SU-DHL-6 (cell line): ENCODE data around the gene ENDOG.
"Not testable (repeated sequence)": the region's sequence is repeated elsewhere in the genome, so short reads cannot be mapped to it uniquely, and the experiment has no call there.

Experiments used
- H2AFZ ChIP-seq: fragments of 200-600 bp; sonication (generic); 2 replicates; pipeline ENCODE4 v1.6.1; 2014; ENCODE audit warnings: low read depth, mild to moderate bottlenecking, moderate library complexity, mixed read lengths, antibody characterized with exemption, low read length; ENCODE audit not compliant: severe bottlenecking
- H3F3A ChIP-seq: fragments of 200-600 bp; shearing (Covaris generic); 2 replicates; pipeline ENCODE4 v1.6.0; 2016; ENCODE audit warnings: antibody characterized with exemption, mild to moderate bottlenecking; ENCODE audit not compliant: insufficient read depth
- H3K27ac ChIP-seq: fragments of 200-600 bp; sonication (generic); 2 replicates; pipeline ENCODE4 v1.5.1; 2016; ENCODE audit warnings: low read depth, mild to moderate bottlenecking, low read length, moderate library complexity, mixed read lengths
- H3K27me3 ChIP-seq: fragments of 200-600 bp; sonication (generic), shearing (Covaris generic); 2 replicates; pipeline ENCODE4 v1.6.0; 2014; ENCODE audit warnings: mild to moderate bottlenecking, low read length
- H3K36me3 ChIP-seq: fragments of 200-600 bp; sonication (generic); 2 replicates; pipeline ENCODE4 v1.6.1; 2014; ENCODE audit warnings: mild to moderate bottlenecking, low read length, mixed read lengths
- H3K4me2 ChIP-seq: fragments of 300-600, 200-600 bp; shearing (Covaris generic), sonication (generic); 2 replicates; pipeline ENCODE4 v1.6.0; 2014; ENCODE audit warnings: low read length, low read depth, mild to moderate bottlenecking; ENCODE audit not compliant: poor library complexity, severe bottlenecking
- H3K4me3 ChIP-seq: fragments of 200-600 bp; sonication (generic); 2 replicates; pipeline ENCODE4 v1.5.1; 2014; ENCODE audit warnings: antibody characterized with exemption, low read length, mild to moderate bottlenecking, mixed read lengths; ENCODE audit not compliant: insufficient read depth, poor library complexity, severe bottlenecking
- H3K79me2 ChIP-seq: fragments of 200-600 bp; sonication (generic); 2 replicates; pipeline ENCODE4 v1.6.1; 2014; ENCODE audit warnings: mild to moderate bottlenecking, low read length, moderate library complexity; ENCODE audit not compliant: insufficient read depth
- H3K9ac ChIP-seq: fragments of 200-600 bp; sonication (generic); 2 replicates; pipeline ENCODE4 v1.7.0; 2014; ENCODE audit warnings: mild to moderate bottlenecking, low read length
- H3K9me2 ChIP-seq: fragments of 200-600 bp; sonication (generic); replicated peaks from 2 replicates; pipeline ENCODE4 v1.6.1; 2014; ENCODE audit warnings: low read length; ENCODE audit not compliant: insufficient read depth
- H3K9me3 ChIP-seq: fragments of 200-600 bp; sonication (generic); 2 replicates; pipeline ENCODE4 v1.6.1; 2014; ENCODE audit warnings: low read length, mixed read lengths; ENCODE audit not compliant: insufficient read depth
- H4K20me1 ChIP-seq: fragments of 200-600 bp; sonication (generic); 2 replicates; pipeline ENCODE4 v1.6.1; 2014; ENCODE audit warnings: low read depth, mild to moderate bottlenecking, antibody characterized with exemption, low read length, moderate library complexity, mixed read lengths
- CTCF ChIP-seq: fragments of 200-600 bp; sonication (generic); IDR thresholded peaks from one replicate; pipeline ENCODE4 v1.5.1; 2017; ENCODE audit warnings: antibody characterized with exemption, mild to moderate bottlenecking, low read length, moderate library complexity; ENCODE audit not compliant: insufficient read depth, poor library complexity, severe bottlenecking
- EZH2phosphoT487 ChIP-seq: fragments of 200-600 bp; sonication (generic), shearing (Covaris generic); conservative IDR thresholded peaks from 2 replicates; pipeline ENCODE4 v1.6.1; 2018; ENCODE audit warnings: mild to moderate bottlenecking, antibody characterized with exemption, low read length, moderate library complexity, mixed read lengths

The ENDOG gene

DNA sequence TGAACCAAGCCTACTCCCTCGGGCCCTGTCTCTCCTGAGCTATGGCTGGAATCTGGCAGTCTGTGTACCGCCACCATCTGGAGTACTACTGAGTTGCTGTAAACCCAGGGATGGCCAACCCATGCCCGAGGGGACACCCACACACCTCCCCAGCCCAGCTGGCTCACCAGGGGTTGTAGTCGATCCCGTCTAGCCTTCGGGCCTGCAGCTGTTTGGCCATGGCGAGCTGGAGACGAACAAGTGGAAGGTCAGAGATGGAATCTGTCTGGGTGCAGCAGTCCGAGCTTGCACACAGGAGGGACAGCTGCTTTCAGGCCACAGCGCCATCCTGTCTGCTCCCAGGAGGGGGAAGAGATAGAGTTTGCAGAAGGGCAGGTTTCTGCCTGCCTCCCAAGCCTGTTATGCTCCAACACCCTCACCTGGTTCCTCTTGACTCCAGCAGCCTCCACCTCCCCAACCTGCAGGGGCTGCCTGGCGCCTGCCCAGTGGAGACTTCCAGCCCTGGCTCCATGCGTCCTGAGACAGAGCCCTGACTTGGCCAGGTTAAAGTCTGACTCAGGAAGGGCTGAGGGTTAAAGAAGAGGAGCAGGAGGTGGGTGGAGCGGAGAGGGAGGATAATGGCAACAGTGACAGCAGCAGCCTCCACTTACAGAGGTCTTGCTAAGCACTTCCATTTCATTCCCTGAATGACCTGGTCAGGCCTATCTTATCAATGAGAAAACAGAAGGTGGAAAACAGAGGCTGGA lies 27.1 kb downstream of the ENDOG start:
- H3K9me2 ChIP-seq = no peaks in the 10 kb centered on the region
- peaks cover 31% of the 10 kb centered on the region for H3K79me2 ChIP-seq
- no peaks in the 10 kb centered on the region for H3K9me3 ChIP-seq
- H3K9ac ChIP-seq = no peak overlapping the region
- no peak for TF ChIP-seq EZH2phosphoT487
- no peak for TF ChIP-seq CTCF
- H3K36me3 ChIP-seq = no peaks in the 10 kb centered on the region
- H3K27me3 ChIP-seq = no peaks in the 10 kb centered on the region
- no peak overlapping the region for H2AFZ ChIP-seq
- H3K4me2 ChIP-seq = no peak overlapping the region
- H3K4me3 ChIP-seq = no peak overlapping the region
- H3K27ac ChIP-seq = no peak overlapping the region
- H3F3A ChIP-seq = no peaks in the 10 kb centered on the region
- no peaks in the 10 kb centered on the region for H4K20me1 ChIP-seq

DNA sequence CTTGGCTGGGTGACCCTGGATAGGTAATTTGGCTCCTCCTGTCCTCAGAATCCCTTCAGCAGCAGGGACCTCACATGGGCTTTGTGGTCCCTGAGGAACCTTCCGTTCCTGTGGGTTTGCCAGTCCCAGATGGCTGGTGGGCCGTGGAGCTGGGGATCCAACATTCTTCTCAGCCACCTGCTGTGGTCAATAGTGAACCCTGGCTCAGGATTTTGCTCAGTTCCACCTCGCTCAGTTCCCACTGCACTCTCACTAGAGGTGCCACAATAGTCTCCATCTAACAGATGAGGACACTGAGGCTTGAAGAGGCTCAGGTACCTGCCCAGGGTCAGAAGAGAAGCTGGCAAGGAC lies 28.4 kb downstream of the ENDOG start:
- H3F3A ChIP-seq = no peaks in the 10 kb centered on the region
- H3K79me2 ChIP-seq = peaks cover 35% of the 10 kb centered on the region
- no peaks in the 10 kb centered on the region for H3K9me2 ChIP-seq
- no peaks in the 10 kb centered on the region for H4K20me1 ChIP-seq
- no peak overlapping the region for H3K27ac ChIP-seq
- no peak overlapping the region for H3K4me3 ChIP-seq
- H2AFZ ChIP-seq = no peak overlapping the region
- H3K27me3 ChIP-seq = no peaks in the 10 kb centered on the region
- H3K9me3 ChIP-seq = no peaks in the 10 kb centered on the region
- no peak overlapping the region for H3K4me2 ChIP-seq
- TF ChIP-seq CTCF (no peak), EZH2phosphoT487 (no peak)
- 0 out of 2 replicates have a peak, but pooled peaks cover 2% of the 10 kb centered on the region for H3K36me3 ChIP-seq
- no peak overlapping the region for H3K9ac ChIP-seq

GRCh38 chr9:128847803-128848202 lies 29.5 kb downstream of the ENDOG start:
- H3K9me2 ChIP-seq = no peaks in the 10 kb centered on the region
- H3K36me3 ChIP-seq = 0 out of 2 replicates have a peak, but pooled peaks cover 2% of the 10 kb centered on the region
- no peaks in the 10 kb centered on the region for H3K27me3 ChIP-seq
- no peak overlapping the region for H3K27ac ChIP-seq
- H3K79me2 ChIP-seq = peaks cover 43% of the 10 kb centered on the region
- peaks cover 6% of the 10 kb centered on the region; the same call in 1 of the 2 replicates for H3F3A ChIP-seq
- no peaks in the 10 kb centered on the region for H3K9me3 ChIP-seq
- no peak overlapping the region for H2AFZ ChIP-seq
- H3K4me3 ChIP-seq = no peak overlapping the region
- H3K4me2 ChIP-seq = no peak overlapping the region
- H4K20me1 ChIP-seq = no peaks in the 10 kb centered on the region
- no peak overlapping the region for H3K9ac ChIP-seq
- TF ChIP-seq EZH2phosphoT487 = no peak
- no peak for TF ChIP-seq CTCF

- not testable (repeated sequence) for H2AFZ ChIP-seq, H3K4me2 ChIP-seq, H3K9ac ChIP-seq, H3K4me3 ChIP-seq, H4K20me1 ChIP-seq, H3F3A ChIP-seq, H3K27ac ChIP-seq, H3K9me2 ChIP-seq, H3K9me3 ChIP-seq, H3K36me3 ChIP-seq, H3K27me3 ChIP-seq
- peaks cover 43% of the 10 kb centered on the region for H3K79me2 ChIP-seq
Observed at GRCh38 chr9:128851024-128851423, 32.7 kb downstream of the ENDOG start.
